ENCODE data around the gene AXDND1.

- TF ChIP-seq, protein P1, sequence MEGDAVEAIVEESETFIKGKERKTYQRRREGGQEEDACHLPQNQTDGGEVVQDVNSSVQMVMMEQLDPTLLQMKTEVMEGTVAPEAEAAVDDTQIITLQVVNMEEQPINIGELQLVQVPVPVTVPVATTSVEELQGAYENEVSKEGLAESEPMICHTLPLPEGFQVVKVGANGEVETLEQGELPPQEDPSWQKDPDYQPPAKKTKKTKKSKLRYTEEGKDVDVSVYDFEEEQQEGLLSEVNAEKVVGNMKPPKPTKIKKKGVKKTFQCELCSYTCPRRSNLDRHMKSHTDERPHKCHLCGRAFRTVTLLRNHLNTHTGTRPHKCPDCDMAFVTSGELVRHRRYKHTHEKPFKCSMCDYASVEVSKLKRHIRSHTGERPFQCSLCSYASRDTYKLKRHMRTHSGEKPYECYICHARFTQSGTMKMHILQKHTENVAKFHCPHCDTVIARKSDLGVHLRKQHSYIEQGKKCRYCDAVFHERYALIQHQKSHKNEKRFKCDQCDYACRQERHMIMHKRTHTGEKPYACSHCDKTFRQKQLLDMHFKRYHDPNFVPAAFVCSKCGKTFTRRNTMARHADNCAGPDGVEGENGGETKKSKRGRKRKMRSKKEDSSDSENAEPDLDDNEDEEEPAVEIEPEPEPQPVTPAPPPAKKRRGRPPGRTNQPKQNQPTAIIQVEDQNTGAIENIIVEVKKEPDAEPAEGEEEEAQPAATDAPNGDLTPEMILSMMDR (IDR thresholded peaks at IDR 0.05), result no peak
- TF ChIP-seq POLR2A (IDR thresholded peaks at IDR 0.05), result no peak
Observed at GRCh38 chr1:179327196-179327595, 38.6 kb upstream of the AXDND1 start.

Measured in adrenal gland (tissue), 5 donors.